GM19468 (cell line): ENCODE results near the gene SELENOO.

ENCODE experiments used
- ATAC-seq: cut with Tn5 transposase; IDR thresholded peaks from one replicate; pipeline ENCODE4 v1.9.1; 2021; ENCODE audit warnings: mild to moderate bottlenecking, moderate library complexity, moderate number of reproducible peaks; ENCODE audit not compliant: unreplicated experiment; ENCODE audit errors: extremely low read depth

The SELENOO gene

DNA sequence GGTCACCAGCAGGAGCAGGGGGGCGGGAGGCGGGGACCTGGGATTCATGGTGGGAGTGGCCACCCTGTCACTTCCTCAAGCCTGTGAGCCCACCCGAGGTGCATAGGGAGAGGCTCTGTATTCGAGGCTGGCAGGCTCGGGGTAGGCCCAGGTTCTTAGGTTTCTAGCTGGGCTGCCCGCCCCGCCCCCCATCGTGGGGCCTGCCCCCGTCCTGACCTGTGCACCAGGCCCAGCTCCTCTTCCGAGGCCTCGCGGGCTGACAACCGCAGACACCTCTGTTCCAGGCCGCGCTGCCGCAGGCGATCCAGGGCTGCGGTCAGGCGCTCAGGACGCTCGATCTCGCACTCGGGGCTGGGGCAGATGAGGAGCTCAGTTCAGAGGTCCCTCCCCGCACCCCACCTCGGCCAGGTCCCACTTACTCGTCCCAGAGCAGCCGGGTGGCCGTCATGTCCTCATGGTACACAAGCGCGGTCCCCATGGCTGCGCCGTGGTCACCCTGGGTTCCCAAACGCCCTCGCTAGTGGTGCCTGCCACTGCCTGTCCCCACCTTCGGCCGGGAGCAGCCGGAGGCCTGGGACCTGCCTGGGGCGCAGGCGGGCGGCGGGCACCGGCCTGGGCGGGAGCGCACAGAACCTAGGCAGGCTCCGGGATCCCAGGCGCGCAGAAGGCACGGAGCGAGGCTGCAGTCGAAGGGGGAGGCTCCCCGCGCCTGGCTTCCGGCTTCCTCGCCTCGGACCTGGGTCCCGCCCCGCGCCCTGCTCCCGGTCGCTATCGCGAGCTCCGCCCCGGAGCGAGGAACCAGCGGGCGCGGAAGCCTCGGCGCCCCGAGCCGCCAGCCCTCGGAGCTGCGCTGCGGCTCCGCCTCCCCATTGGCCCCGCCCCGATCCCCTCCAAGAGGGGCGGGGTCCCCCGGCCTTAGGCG, 50.0 kb downstream of the SELENOO start, which contains the start of gene HDAC10:
HDAC10 (minus strand) TSS at position 711 of the 922 bp plus-strand sequence; CDS start at position 478, 233 bp downstream.
- ATAC-seq, result peak; percentile 64

DNA sequence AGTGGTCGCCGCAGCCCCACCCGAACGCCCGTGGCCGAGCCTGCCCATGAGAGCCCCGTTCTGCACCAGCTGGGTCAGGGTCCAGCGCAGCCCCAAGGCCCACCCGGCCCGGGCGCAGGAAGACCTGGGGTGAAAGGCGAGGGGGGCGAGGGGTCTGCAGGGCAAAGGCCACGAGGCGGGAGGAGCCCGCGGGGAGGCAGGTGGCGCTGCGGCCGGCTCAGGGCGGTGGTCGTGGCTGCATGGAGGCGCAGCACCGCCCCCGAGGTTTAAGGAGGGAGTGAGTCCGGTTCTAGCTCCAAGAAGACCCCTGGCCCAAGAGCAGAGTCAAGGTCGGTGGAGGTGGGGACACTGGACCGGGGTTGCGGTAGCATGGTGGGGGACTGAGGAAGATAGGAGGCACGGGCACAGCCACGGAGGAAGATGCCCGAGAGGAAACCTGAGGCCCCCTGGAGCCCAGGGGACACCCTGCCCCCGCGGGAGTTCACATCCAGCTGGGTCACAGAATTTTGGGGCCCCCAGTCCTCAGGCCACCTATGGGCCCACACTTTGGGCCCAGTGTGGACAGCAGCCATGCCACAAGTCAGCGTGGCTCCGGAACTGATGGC, 50.8 kb downstream of the SELENOO start:
- ATAC-seq, result no peak

DNA sequence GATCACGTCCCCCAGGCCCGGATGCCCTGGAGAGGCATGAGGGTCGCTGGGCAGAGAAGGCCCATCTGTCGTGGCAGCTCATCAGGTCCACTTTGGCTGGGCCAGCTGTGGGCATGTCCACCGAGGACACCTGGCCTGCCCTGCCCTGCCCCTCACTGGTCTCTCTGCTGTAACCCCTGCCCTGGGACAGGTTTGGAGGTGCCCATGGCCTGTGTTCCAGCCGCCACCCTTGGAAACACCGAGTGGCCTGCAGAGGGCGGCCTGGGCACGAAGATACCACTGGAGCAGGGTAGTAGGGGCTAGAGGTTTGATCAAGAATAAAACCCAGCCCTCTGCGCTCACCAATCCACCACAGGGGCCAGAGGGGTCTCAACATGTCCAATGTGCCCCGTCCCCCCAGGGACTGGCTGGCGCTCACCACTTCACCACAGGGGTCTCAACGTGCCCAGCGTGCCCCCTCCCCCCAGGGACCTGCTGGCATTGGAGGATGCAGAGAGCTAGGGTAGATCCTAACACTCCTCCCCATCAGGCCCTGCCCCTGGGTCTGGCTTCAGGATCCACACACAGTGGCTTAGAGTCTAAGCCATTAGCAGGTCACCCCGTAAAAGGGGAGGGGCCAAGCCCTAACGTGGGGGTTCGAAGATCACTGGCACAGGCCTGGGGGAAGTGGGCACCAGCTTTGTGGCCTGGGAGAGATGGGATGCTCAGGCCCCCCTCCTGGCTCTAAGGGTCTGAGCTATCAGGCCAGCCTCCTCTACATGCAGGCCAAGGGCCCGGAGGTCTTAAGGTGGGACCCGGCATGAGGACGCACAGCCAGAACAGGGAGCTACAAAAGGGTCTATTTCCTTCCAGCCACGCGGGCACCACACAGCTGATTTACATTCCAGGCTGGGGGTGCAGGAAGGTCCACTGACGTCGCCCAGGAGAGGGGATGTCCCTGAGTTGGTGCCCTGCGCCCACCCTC, 51.6 kb downstream of the SELENOO start:
- ATAC-seq, result no peak

DNA sequence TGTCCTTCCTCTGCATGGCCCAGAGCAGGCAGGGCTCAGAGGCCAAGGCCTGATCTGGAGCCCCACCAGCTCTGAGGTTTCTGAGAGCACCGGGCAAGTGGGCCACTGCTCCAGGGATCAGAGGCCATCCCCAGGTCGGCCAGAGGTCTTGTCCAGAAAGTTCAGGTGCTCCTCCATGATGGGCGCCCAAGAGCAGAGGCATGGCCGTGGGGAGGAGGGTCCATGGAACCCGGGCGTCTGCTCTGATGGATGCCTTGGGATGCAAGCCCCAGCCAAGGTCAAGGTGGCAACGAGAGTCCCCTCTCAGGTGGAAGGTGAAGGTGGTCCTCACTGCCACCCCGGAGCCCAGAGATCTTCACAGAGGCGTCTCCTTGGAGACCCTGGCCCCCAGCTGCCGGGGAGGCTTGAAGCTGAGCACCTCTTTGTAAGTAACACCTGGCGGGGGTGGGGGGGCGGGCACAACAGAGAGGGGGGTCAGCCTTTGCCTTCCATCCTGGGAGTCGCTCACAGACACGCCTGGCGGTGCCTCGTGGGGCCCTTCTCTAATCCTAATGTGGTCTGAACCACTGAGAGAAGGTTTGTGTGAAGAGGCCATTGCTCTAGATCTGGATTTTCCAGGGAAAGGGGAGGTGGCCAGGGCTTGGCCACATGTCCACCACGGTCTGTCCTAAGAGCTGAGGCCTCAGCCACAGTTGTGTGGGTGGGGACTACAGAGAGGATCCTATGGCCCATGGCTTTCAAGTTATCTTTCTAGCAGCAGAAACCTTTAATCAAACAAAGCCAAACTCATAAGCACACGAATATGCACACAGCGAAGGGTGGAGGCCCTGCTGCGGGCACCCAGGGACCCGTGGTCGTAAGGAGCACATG, 52.5 kb downstream of the SELENOO start:
- no peak for ATAC-seq

DNA sequence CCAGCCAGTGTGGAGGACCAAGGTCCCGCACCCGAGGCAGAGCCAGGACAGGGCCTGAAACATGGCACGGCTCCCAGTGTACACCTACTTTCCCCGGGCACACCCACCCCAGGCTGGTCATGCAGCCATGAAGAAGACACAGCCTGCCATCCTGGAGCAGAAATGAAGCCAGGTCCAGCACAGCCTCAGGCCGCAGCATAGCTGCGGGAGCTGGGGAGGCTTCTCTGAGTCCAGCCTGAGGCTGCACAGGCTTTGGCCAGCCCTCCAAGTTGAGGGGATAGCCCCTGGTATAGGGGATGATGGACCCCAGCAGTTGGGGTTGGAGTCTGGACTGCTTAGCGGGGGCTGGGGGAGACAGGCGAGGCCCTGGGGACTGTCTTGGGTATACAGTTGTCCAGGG, 53.1 kb downstream of the SELENOO start:
- ATAC-seq, result no peak

DNA sequence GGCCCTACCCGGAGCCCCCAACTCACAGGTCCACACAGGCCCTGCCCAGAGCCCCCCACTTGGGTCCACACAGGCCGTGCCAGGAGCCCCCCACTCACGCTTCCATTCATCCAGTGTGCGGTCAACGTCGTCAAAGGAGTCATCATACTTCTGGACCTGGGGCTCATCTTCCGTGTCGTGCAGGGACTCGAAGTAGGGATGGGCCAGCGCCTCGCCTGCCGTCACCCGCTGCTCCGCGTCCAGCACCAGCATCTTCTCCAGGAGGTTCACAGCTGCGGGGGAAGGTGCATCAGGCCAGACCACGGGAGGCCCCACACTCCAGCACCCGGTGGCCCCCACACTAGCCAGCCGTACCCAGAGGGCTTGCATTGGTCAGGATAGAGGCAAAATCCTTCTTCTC, 54.3 kb downstream of the SELENOO start:
- ATAC-seq, result no peak

DNA sequence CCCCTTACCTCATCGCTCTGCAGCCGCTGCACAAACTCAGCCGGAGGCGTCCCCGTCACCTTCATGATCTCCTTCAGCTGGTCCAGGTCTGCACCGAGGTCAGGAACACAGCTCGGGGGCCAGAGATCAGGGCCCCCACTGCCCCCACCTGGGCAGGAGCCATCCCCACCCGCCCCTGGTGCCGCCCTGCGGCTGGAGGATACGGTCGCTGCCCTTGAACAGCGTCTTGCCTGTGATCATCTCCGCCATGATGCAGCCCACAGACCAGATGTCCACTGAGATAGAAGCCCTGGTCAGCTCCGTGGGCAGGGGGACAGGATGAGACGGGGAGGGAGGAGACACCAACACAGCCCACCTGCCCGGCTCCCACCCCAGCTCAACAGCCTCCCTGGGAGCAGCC, 54.8 kb downstream of the SELENOO start:
- no peak for ATAC-seq

DNA sequence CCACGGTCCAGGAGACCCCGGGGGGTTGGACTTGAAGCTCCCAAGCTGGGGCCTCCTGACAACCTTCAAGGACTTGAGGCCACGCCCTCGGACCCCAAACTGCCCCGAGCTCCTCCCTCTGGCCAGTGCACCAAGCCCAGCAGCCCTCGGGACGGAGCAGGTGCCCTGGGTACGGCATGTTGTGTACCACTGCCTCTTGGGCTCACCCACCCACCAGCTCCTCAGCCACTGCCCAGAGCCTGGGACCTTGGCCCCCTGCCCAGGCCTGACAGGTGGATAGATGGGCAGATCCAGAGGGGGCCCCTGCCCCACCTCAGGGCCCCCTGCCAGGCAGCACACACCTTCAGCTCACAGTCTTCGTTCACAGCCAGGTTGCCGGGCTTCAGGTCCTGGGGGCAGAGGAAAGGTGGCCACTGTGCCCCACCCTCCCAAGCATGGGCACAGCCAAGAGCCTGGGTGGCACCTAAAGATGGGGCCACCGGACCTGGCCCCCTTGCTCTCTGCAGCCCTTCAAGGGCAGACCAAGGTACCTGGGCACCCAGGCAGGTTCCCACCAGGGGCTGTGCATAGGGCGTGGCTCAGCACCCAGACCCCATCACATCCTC, 55.5 kb downstream of the SELENOO start:
- no peak for ATAC-seq

DNA sequence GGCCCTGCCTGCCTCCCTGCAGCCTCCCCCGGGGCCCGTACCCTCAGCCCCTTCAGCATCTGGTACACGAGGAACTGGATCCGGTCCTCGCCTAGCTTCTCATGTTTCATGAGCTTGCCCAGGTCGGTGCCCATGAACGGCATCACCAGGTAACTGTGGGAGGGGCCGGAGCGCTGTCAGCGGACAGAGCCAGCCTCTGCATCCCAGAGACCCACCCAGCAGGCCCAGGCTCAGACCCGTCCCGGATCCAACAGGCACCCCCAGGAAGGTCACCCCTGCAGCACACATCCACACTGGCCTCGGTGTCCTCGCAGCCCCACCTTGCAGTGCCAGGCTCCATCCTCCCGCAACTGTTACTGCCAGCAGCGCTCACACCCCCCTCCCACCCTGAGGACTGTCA, 56.2 kb downstream of the SELENOO start:
- ATAC-seq, result no peak

DNA sequence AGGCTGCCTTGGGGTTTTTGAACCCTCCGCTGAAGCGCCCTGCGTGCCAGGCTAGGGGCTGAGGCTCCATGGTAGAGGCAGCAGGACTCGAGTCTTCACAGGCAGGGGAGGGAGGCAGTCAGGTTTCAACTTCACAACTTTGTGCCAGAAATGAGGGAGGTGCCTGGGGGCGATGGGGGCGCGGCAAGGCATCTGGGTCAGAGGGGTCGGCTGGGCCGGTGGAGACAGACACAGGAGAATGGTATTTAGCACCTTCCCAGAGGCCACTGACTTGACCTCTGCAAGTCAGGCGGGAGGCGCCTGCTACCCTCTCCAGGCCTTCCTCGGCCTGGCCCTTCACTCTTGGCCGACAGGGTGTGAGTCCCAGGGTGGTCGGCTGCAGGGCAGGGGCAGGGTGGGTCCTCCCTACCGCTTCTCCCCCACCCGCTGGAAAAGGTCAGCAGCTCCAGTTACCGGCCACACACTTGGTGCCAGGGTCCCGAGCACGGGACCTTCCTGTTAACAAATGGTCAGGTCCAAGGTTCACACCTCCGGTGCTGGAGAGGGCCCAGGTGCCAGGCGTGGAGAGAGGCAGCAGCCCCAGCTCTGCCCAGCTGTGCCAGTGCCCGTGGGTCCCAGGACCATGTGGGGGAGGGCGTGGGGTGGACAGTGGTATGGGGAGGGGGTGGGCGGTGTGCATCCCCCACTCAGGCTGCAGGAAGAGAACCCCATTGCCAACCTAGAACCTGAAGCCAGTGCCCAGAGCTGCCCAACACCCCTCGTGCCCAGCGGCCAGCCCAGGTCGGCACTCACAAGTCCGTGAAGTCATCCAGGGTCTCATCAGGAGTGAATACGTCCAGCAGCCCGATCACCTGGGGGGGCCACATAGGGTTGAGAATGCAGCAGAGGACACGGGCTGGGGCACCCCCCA, 56.9 kb downstream of the SELENOO start:
- no peak for ATAC-seq

DNA sequence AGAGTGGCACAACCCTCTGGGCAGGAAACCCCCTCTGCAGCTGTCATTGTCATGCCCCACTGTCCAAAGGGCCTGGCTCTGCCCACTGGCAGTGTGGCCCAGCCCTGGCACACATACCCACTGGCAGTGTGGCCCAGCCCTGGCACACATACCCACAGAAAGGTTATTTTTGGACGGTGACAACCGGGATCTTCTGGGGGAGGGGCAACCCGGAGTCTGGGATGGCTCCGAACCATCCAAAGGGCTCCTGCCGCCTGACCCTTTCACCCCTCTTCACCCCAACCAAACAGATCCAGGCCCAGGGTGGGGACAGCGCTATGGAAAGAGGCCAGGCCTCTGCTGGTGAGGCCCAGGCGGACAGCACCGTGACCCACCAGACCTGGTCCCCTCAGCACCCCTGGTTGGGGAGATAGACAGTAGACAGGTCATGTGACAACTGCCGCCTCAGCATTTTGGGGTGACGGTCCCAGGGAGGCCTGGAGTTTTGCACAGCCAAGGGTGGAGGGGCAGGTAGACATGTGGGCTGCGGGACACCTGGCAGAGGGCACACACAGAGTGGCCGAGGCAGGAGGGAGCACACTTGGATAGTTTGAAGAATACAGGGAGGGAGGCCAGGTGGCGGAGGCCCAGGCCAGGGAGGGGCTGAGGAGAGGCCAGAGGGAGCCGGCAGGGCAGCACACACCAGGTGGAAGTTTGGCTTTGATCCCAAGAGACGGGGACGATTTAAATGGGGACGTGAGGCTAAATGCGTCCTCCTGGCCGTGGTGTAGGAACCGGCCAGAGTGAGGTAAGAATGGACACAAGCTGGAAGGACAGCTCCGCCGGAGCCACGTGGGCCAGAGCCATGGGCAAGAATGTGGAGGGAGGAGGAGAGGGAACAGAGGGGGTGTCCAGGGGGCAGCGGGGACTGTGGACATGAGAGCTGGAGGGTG, 57.8 kb downstream of the SELENOO start:
- no peak for ATAC-seq

DNA sequence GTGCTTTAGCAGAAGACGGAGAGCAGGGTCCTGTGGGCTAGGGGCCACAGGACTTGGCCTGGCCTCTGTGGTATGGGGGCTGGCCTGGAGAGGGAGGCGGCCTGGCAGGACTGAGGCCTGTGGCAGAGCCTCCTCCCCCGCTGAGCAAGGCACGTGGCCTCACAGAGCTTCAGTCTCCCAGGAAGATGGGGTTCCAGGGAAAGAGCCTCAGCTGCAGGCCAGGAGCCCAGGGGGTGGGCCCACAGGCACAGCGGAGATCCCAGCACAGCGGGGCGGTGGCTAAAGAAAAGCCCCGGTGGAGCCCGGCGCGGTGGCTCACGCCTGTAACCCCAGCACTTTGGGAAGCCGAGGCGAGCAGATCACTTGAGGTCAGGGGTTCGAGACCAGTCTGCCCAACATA, 58.5 kb downstream of the SELENOO start:
- no peak for ATAC-seq

DNA sequence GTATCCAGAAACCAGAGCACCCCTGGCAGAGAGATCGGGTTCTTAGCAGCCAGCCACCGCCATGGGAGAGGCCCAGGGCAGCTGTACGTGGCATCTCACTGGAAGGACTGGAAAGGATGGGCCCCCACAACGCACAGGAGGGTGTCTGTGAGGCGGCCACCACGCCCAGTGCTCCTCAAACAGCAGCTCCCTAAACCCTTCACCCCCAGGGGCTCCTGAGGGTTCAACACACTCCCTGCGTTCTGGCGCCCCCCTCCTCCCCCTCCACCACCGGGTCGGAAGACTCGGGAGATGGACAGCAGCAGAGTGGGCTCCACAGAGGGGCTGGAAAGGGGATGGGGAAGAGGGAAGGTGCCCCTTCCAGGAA, 59.6 kb downstream of the SELENOO start:
- ATAC-seq, result no peak

DNA sequence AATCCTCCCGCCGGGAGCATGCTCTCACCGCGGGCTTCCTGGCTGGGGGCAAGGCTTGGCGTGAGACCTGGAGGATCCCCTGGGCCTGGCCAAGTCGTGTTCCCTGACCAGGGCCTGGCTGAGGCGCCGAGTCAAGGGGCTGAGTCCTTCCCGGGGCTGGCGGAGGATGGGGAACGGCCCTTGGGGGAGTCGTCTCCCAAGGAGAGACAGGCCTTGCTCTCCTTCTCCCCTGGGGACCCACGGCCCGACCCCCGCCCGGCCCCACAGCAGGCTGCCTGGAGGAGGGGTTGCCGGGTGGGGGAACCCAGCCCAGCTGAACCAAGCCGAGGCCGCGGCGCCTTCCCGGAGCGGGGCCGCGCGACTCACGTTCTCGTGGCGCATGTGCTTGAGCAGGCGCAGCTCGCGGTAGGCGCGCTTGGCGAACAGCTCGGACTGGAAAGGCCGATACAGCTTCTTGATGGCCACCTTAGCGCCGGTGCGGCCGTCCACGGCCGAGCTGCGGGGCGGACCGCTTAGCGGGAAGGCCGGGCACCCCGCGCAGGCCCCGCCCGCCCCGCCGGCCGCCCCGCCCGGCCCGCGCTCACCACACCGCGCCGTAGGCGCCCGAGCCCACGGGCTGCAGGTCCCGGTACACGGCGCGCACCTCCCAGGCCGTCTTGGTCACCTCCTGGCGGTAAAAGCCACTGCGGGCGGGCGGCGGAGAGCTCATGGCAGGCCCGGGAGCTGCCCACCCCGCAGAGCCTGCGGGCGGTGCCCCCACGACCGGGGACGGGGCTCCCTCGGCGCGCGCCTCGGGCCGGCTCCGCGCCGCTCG, 60.2 kb downstream of the SELENOO start:
- ATAC-seq, result no peak

DNA sequence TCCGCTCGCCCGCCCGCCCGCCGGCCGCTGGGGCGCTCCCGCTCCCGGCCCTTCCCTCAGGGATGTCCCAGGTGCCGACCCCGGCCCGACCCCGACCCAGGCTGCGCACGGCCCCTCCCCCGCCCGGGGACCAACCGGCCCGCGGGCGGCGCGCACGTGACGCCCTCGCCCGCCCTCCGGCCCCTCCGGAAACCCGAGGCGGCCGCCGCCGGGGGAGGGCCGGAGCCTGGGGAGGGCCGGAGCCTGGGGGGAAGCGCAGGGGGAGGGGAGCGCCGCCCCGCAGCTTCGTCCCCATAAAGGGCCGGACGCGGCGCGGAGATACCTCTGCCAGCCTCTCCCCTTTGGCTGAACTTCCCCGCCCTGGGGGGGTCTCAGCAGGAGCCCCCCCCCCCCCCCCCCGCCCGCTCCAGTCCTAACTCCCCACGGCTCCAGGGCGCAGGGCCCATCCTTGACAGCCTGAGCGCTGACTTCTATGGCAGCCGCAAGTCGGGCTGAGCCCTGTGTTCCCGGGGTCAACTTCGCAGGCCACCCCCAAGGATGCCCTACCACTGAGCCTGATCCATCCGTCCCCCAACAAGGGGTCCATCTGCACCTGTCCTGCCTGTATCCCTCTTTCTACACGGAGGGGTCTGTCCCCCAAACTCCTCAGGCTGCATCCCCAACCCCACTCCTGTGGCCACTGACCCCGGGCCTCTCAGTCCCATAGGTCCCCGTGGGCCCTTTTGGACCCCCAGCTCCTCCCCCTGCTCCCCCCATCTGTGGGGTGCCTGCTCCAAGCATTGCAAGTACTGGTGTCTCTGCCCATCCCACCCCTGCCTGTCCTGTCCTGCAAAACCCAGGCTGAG, 61.0 kb downstream of the SELENOO start, which contains the start of gene MAPK12:
MAPK12 (minus strand) TSS at position 69 of the 845 bp plus-strand sequence. CDS start 174 bp downstream, outside the sequence.
- ATAC-seq, result no peak
